NCI-H2107 (cell line): ENCODE measurements around the gene ZNF366.

Source experiments
- DNase-seq: peaks from one replicate; lab custom pipeline; 2025; lab: John Stamatoyannopoulos, UW

The ZNF366 gene

DNA sequence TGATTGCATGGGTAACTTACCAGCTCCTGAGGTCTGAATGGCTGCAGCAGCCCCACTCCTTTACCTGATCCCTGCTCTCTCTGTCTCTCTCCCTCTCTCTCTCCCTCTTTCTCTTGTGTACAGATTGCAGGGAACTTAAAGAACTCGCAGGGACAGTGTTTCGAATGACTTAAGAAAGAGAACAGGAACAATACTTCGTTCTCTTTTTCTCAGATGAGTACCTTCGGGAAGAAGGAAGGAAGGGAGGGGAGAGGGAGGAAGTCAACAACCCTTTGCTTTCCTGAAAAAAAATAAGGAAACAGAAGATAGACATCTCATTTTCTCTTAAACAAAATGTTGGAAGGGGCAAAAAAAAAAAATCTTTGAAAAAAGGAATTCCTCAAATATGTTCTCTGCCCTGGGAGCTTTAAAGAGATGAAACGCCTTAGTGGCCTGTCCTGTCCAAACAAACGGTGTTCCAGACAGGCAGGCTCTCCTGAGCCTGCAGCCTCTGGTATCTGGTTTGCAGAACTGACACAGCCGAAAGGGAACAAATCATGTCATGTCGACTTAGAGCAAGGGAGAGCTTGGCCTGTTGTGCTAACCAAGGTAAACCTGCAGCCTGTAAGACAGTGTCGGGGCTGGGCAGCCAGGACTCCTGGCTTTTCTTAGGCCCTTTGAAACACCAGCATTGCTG, at the start of gene ZNF366:
TSS of gene ZNF366 (minus strand) at position 180 of the 676 bp plus-strand sequence. CDS start 45,914 bp downstream, outside the sequence.
- DNase-seq, result no peak

- DNase-seq, result peak; percentile 3
Measured at GRCh38 chr5:72556351-72557166, 49.3 kb upstream of the ZNF366 start.

DNA sequence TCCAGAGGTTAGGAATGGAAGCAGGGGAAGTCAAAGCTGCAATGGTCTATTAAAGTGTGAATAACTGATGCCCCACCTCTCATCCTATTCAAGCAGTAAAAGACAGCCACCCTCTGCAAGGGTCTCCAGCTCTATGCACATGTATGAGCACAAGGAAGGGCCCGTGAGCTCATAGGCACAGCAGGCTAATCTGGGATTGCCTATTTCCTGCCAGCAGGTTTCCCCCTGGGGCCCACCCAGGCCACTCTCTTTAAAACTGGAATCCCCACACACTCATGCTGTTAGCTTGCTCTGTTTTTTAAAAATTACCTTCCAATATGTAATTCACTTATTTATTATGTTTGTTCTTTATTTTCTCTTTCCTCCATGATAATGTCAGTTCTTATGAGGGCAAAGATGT, 48.7 kb upstream of the ZNF366 start:
- no peak for DNase-seq

DNA sequence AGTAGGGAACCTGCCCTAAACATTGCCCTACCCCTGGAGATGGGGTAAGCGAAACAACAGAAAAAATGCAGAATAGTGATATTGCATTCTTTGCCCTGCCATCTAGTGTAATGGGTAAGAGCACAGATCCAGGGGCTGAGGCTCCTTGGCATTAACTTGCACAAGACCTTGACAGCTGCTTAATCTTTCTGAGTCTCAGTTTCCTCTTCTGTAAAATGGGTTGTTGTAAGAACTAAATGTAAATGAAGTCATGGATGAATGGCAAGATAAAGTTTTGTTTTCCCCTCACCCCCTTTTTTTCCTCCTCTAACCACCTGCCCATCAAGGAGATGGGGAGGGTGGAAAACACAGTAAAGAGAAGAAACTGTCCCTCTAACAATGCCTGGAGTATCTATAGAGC, 47.7 kb upstream of the ZNF366 start:
- DNase-seq, result no peak

DNA sequence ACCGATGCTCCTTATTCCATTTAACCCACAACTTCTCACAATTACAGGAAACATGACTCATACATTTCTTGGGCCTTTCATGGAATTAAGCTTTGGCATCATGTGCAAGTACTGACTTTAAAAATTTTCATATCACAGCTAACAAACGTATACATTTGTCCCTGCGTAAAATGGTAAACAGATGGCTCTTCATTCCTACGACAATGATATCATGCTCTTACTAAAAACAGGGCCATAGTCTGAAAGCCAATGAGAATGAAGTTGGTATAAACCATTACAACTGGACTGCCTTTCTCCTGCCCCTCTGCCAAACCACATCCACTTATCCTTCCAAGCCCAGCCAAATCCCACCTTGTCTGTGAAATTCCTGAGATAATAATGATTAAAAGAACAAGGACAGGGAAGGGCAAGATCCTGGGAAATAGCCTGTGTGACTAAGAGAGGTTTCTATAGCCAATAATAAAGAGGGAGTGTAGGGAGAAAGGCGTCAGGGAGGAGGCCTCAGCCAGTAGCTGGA, 44.9 kb upstream of the ZNF366 start:
- no peak for DNase-seq

DNA sequence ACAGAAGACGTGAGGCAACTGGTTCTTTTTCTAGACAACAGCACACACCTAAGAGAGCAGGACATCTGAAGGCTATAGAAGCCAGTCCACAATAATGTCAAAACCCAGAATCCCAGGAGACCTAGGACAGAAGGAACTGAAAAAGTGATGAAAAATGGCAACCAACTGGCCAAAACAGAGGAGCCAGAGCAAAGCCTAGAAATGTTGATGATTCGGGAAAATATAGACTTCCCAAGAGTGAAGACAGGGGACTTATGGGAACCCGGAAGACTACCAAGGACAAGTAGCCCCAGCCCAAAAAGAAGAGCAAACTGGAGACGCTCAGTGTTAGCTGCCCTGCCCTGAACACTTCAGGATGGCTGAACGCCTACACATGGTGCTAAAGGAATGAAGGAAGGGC, 43.4 kb upstream of the ZNF366 start:
- no peak for DNase-seq

GRCh38 chr5:72543811-72544210, 36.6 kb upstream of the ZNF366 start:
- no peak for DNase-seq

- DNase-seq, result no peak
Measured at GRCh38 chr5:72543365-72543764, 36.2 kb upstream of the ZNF366 start.

GRCh38 chr5:72542695-72543094, 35.5 kb upstream of the ZNF366 start:
- DNase-seq, result no peak

DNA sequence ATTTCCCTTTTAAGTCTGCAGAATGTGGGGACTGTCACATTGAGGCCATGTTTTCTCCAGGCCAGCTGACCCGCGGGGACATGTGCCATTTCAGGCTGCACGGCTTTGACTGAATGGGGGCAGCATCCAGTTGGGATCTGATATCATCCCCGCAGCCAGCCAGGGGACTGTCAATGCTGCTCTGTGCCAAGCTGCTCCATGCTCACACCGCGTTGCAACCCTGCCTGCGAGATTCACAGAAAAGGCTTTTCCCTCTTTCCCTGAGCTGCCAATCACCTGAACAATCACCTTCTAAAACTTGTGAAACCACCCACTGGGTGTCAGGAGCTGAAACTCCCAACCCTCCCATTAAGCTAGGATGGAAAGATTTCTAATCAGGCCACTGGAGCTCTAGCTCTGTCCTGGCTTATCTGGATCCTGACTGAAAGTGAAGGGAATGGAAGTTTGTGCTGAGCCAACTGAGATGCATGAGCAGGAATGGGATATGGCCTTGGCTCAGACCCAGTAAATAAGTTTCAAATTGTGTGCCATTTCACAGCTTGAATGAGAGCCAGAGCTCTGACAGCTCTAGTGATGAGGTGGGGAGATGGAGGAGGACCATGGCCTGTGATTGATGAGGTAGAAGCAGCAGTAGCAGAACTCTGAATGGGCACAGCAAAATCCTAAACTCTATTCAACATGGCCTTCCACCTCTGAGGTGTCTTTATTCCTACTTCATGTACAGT, 34.5 kb upstream of the ZNF366 start:
- DNase-seq, result no peak

DNA sequence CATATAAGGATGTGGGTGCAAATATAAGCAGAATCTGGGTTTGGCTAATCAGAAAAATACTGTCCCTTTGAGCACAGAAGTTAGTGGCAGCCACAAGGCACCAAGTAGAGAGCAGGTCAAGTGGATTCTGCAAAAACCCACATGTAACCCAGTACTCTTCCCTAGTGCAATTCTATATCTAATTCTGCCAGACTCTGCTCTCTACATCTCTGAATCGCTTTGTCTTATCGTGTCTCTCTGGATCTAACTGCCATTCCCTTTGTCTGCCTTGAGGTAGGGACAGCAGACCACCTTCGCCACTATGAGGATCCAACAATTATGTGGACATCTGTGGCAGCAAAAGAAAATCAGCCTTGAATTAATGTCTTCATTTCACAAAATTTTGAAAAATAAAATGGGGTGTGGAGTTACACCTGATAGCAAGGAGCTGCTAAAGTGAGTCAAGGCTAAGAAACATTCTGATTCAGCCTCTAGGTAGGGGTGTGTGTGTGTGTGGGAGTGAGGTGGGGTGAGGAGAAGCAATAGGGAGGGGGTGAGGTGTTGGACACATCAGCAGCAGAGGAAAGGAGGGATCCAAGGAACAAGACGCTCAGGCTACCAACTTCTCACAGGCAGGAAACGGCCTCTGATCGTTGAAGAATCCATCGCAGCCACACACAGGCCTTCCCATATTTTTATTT, 33.7 kb upstream of the ZNF366 start:
- DNase-seq, result no peak

GRCh38 chr5:72539726-72540125, 32.5 kb upstream of the ZNF366 start:
- DNase-seq, result no peak

DNA sequence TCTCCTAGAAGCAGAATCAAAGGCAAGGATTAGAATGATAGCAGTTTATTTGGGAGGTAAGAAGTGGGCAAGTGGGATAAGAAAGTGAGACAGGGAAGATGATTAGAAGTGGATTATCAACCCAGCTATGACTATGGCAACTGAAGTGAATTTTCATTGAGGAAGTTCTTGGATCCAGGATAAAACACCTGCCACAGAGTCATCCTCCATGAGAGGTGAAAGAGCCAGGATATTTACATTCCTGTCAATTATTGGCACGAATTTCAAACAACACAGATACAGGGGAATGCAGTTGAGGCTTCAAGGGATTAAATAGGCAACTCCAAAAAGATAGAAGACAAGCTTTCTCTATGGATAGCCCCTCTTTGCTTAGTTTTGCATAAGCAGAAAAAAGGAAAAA, 31.8 kb upstream of the ZNF366 start:
- DNase-seq, result no peak

DNA sequence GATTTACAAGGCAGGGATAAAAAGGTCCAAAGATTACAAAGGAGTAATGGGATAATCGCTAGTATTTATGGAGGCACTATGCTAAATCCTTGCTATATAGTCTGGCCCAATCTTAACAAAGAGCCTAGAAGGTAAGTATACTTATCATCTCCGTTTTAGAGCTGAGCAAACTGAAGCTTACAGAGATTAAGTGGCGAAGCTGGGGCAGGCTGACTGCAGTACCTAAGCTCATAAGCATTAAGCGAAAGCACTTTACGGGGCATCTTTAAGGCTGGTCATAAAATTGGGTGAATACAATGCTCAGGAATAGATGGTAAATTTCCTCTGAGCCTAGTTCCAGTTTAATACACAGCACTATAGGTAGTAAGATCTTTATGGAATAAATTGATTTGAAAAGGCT, 30.0 kb upstream of the ZNF366 start:
- DNase-seq, result no peak

- DNase-seq, result no peak
Measured at GRCh38 chr5:72531496-72532190, 24.4 kb upstream of the ZNF366 start.

DNA sequence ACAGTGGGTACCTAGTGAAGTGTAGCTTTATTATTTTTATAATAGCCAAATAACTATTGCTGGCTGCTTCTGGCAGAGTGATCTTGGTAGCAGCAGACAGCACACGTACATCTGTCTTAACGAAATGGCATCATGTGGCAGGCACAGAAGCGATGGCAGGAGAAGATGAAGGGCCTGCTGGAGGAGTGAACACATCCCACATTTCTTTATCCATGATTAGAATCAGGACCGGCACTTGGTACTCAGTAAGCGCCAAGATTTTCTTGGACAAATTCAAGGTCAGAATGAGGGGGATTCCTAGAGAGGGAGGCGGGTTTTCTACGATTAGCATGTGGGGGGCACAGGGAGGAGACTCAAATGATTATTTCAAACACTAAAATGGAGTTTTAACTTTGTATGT, 23.0 kb upstream of the ZNF366 start:
- DNase-seq, result no peak

DNA sequence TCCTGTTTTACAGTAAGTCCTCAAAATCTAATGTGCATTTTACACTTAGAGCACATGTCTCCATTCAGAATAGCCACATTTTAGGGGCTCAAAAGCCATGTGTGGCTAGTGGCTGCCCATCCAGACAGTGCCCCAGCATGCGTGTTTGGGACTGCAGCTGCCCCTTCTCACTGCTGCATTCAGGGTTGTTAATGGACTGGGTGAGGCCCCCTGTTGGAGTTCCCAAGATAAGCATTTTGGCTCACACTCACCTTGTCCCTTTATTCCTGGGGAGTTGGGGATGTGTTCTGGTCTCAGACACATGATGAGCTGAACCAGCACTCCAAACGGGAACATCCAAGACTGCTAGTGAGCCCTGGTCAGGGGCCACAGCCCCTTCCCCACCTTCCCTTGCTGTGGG, 22.2 kb upstream of the ZNF366 start:
- DNase-seq, result no peak

GRCh38 chr5:72525816-72526215, 18.6 kb upstream of the ZNF366 start:
- no peak for DNase-seq

DNA sequence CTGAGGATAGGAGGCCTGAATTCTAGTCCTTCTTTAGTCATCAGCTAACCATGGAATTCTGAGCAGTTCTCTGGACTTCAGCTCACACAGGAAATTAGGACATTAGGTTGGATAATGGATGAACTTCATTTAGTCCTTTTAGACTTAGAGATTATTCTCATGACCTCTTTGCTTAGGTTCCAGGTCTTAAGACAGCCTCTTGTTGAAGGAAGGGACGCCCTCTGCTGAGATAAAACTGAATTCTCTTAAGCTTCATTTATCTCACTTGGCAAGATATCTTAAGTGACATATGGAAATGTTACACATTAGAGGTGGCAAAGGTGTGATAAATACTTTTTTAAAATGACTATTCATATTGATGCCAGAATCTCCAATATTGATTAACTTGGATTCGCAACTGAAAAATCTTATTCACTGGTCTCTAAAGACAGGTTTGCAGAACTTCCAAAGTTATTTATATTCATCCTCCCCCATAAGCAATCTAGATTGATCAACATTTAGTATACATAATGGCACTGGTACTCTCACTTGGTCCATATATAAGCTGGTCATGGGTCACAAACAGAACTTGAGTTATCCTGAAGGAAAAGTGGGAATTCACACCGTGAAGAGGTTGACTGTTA, 16.9 kb upstream of the ZNF366 start:
- peak; percentile 13 for DNase-seq

DNA sequence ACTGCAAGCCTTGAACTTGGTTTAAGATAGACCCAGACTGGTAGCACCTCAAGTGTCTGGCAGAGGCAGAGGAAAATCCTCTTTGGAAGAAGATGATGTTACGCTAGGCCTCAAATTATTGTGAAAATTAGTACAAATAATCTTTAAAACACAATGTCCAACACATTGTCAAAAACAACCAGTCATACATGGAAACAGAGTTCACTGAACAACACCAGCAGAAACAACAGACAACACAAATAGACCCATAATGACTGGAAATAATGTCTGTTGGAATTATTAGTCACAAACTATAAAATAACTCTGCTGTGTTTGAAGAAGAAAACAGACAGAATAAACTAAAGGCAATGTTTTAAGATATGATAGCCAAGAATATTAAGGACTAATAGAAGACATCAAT, 15.4 kb upstream of the ZNF366 start:
- DNase-seq, result no peak

DNA sequence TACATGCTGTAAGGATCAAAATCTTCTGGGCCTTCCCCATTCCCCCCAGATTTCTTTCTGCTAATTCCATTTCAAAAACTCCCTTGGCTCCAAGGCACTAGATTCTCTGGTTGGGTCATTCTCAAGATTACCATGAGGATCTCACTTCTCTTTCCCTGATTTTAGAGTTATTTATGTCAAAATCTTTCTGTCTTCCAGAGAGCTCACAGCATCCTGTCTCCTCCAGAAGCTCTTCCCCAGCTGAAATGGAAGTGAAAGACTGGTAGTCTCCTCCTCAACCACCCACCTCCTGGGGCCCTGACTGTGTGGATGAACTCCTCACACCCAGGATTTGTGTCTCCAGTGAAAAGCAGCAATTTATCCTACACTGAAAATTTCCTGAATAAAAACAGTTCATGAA, 11.9 kb upstream of the ZNF366 start:
- no peak for DNase-seq
